ENCODE results near the gene GPR31.

GRCh38 chr6:167139761-167140160 is 18.0 kb downstream of the GPR31 start:
- TF ChIP-seq CTCF (IDR thresholded peaks at IDR 0.05), result peak; percentile 12
- TF ChIP-seq EZH2 (IDR thresholded peaks at IDR 0.05; ENCODE audit: borderline replicate concordance, insufficient read depth, low read depth, low read length, poor library complexity, severe bottlenecking), result no peak
